Measurements from ENCODE around the gene LRRN2.

LRRN2 gene

DNA sequence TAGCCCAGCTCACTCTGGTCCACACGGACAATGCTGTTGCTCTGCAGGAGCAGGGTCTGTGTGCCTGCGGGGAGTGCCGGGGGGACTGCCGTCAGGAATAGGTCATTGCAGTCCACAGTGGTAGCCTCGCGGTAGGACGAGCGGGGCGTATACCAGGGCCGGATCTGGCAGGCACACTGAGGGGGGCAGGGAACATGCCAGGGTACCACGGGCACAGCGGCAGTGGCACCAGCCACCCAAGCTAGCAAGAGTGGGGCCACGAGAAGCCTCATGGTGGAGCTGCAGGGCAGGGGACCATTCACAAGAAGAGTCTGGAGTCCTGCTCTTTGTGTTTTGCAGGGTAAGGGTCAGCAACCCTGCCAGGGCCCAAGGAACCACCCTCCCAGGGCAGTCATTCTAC lies 65.8 kb downstream of the LRRN2 start:
- Mint-ChIP-seq H3K27ac (no peak overlapping the region), H3K36me3 (ENCODE audit: low read depth) (no peaks in the 10 kb centered on the region), H3K4me3 (no peak overlapping the region), H3K4me1 (peaks cover 30% of the 10 kb centered on the region), H3K27me3 (ENCODE audit: low read depth) (peaks cover 16% of the 10 kb centered on the region), H3K9me3 (no peaks in the 10 kb centered on the region)
- TF ChIP-seq, protein P1, sequence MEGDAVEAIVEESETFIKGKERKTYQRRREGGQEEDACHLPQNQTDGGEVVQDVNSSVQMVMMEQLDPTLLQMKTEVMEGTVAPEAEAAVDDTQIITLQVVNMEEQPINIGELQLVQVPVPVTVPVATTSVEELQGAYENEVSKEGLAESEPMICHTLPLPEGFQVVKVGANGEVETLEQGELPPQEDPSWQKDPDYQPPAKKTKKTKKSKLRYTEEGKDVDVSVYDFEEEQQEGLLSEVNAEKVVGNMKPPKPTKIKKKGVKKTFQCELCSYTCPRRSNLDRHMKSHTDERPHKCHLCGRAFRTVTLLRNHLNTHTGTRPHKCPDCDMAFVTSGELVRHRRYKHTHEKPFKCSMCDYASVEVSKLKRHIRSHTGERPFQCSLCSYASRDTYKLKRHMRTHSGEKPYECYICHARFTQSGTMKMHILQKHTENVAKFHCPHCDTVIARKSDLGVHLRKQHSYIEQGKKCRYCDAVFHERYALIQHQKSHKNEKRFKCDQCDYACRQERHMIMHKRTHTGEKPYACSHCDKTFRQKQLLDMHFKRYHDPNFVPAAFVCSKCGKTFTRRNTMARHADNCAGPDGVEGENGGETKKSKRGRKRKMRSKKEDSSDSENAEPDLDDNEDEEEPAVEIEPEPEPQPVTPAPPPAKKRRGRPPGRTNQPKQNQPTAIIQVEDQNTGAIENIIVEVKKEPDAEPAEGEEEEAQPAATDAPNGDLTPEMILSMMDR (IDR thresholded peaks at IDR 0.05; ENCODE audit: unreplicated experiment in 3 of 3) = no peak

DNA sequence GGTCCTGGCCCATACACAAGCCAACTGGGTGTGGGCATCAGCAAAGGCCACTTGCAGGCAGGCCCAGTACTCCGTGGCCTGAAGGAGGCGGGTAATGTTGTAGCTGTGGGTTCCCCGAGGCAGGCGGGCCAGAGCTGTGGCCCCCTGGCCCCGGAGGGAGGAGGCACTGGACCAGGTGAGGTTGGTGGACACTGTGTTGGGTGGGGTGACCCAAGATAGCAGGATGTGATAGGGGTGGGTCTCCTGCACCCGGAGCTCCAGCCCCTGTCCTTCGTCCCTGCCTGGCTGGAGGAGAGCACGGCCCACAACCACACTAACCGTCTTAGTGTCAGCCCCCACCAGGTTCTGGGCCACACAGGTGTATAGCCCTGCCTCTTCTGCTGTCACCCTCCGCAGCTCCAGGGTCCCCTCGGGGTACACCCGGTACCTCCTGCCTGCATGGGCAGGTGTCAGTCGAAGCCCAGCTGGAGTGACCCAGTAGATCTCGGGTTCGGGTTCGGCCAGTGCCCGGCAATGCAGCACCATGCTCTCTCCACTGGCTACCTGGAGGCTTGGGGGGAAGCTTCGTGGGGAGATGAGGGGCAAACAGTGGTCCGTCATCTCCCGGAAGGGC lies 67.3 kb downstream of the LRRN2 start:
- TF ChIP-seq, protein P1 (IDR thresholded peaks at IDR 0.05; ENCODE audit: unreplicated experiment in 3 of 3) = no peak
- Mint-ChIP-seq H3K27me3 (ENCODE audit: low read depth) (peaks cover 18% of the 10 kb centered on the region), H3K4me3 (no peak overlapping the region), H3K36me3 (ENCODE audit: low read depth) (no peaks in the 10 kb centered on the region), H3K9me3 (no peaks in the 10 kb centered on the region), H3K27ac (no peak overlapping the region), H3K4me1 (peaks cover 23% of the 10 kb centered on the region)

DNA sequence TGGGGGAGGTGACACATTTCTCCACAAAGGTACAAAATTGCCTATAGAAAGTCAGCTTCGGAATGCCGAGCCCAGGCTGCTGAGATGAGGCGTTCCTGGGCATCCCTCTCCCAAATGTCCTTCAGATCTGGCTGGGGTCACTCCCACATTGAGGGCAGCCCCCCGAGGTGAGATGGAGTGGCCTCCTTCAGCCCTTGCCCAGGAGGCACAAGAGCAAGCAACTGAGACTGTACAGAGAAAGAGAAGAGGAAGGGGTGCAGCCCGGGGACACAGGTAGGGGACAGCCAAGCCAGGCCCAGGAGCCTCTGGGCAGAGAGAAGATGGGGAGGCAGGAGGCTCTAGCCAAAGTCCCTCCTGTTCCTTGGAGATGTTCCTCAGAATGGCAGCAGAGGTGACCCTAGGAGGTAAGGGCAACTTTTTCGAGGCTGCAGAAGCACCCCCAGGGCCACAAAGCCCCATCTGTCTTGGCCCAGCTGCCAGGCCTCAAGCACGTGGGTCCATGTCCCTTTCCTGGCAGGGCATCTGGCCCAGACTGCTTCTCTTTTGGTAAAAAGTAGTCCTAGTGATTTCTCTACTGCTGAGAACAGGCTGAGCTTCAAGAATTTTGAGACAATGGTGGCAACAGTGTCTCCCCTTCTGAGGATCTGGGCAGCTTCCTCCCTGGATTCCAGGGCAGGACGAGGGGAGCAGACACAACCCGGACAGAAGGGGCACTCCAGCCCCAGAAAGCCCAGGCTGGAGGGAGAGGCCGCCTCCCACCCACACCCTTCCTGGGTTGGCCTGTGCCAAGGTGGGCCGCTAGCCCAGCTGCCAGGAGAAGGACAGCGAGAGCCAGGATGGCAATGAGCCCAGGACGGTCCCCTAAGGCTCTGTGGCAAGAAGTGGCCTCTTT lies 68.0 kb downstream of the LRRN2 start:
- H3K36me3 Mint-ChIP-seq (ENCODE audit: low read depth) = no peaks in the 10 kb centered on the region
- H3K9me3 Mint-ChIP-seq = no peaks in the 10 kb centered on the region
- peaks cover 18% of the 10 kb centered on the region for H3K4me1 Mint-ChIP-seq
- no peak overlapping the region for H3K4me3 Mint-ChIP-seq
- no peak overlapping the region for H3K27ac Mint-ChIP-seq
- peaks cover 18% of the 10 kb centered on the region for H3K27me3 Mint-ChIP-seq (ENCODE audit: low read depth)
- TF ChIP-seq, protein P1 (IDR thresholded peaks at IDR 0.05; ENCODE audit: unreplicated experiment in 3 of 3) = no peak

DNA sequence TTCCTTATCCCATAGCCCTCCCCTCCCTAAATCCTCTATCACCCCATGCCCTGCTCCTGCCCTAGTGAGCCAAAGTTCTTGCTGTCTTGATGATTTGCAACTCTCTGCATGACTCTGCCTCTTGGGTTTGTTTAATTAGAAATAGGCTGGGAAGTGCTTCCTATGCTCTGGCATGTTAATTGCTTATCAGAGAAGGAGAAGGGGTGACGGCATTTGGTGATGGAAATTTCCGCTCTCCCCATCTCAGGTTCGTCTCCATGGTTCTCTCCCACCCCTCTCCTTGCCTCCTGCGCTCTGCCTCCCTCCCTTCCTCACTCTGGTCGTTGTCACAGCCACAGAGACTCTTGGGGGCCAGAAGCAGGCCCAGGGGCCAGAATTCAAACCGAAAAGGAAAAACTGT lies 68.9 kb downstream of the LRRN2 start:
- Mint-ChIP-seq H3K36me3 (ENCODE audit: low read depth) (no peaks in the 10 kb centered on the region), H3K27me3 (ENCODE audit: low read depth) (peaks cover 18% of the 10 kb centered on the region), H3K27ac (peak overlapping the region in 2 of 3 experiments; percentile 29 to 51), H3K4me1 (peaks cover 15% of the 10 kb centered on the region), H3K9me3 (no peaks in the 10 kb centered on the region), H3K4me3 (no peak overlapping the region)
- TF ChIP-seq, protein P1 (IDR thresholded peaks at IDR 0.05; ENCODE audit: unreplicated experiment in 3 of 3) = no peak

DNA sequence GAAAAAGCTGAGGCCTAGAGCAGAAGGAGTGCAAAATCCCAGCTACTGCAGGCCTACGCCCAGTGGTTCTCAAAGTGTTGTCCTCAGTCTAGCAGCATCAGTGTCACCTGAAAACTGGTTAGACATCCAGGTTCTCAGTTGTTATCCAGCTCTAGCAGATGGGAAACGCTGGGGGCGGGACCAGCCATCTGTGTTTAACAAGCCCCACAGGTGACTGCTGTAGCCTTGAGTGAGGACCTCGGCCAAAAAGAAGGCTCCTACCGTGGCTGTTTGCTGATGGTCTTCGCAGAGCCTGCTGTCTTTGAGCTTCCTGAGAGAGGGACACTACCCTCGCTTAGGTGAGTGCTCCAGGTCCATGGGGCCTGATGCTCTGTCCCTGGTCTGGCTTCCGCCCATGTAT lies 69.7 kb downstream of the LRRN2 start:
- Mint-ChIP-seq H3K36me3 (ENCODE audit: low read depth) (no peaks in the 10 kb centered on the region), H3K9me3 (no peaks in the 10 kb centered on the region), H3K4me3 (no peak overlapping the region), H3K27me3 (ENCODE audit: low read depth) (peaks cover 18% of the 10 kb centered on the region), H3K4me1 (peaks cover 10% of the 10 kb centered on the region), H3K27ac (no peak overlapping the region)
- TF ChIP-seq, protein P1 (IDR thresholded peaks at IDR 0.05; ENCODE audit: unreplicated experiment in 3 of 3) = no peak

Data from nephron (organoid).